HepG2 (cell line): Measurements from ENCODE around the gene GSTM1. TPM values are rescaled to one million over a fixed set of nuclear protein-coding genes. Genes with fewer than 3 reads are reported as not detected.

ENCODE experiments used
- CREB3 ChIP-seq: sonication (generic); formaldehyde crosslinking; IDR thresholded peaks from 2 replicates; pipeline ENCODE4 v1.5.0; 2020; ENCODE audit warnings: missing genetic modification reagents
- DNMT3B ChIP-seq: conservative IDR thresholded peaks from 2 replicates; pipeline ENCODE4 v1.6.1; 2016; ENCODE audit warnings: missing biosample characterization, control low read depth
- MAZ ChIP-seq, 2 experiments: sonication (generic) in 1 of 2; formaldehyde crosslinking in 1 of 2; IDR thresholded peaks; 2 replicates each; pipeline versions ENCODE4 v1.5.0 to v1.6.1; 2012 to 2020; ENCODE audit warnings: low read depth in 2 of 2, mild to moderate bottlenecking in 2 of 2, borderline replicate concordance in 1 of 2, improper control_type of control experiment in 1 of 2, low read length in 1 of 2, missing genetic modification reagents in 1 of 2, moderate library complexity in 1 of 2
- MED8 ChIP-seq: sonication (generic); formaldehyde crosslinking; IDR thresholded peaks from 2 replicates; pipeline ENCODE4 v1.8.1; 2023; ENCODE audit warnings: mild to moderate bottlenecking, missing genetic modification reagents; ENCODE audit not compliant: insufficient replicate concordance
- NCOR1 ChIP-seq: fragments of 200-600 bp; sonication (generic); IDR thresholded peaks from 2 replicates; pipeline ENCODE4 v1.7.0; 2017; ENCODE audit warnings: antibody characterized with exemption, low read length, borderline replicate concordance
- NFYC ChIP-seq: IDR thresholded peaks from 2 replicates; pipeline ENCODE4 v1.6.1; 2016; ENCODE audit warnings: missing genetic modification reagents, missing compliant biosample characterization
- NONO ChIP-seq, 2 experiments: fragments of 450-650 bp in 1 of 2; sonication (generic) in 1 of 2; formaldehyde crosslinking in 1 of 2; IDR thresholded peaks in 1 of 2; conservative IDR thresholded peaks in 1 of 2; 2 replicates each; pipeline versions ENCODE4 v1.6.1 to v1.8.0; 2017 to 2022; ENCODE audit warnings: mild to moderate bottlenecking in 1 of 2, missing genetic modification reagents in 1 of 2, moderate library complexity in 1 of 2
- NR2C2 ChIP-seq: sonication (generic); formaldehyde crosslinking; IDR thresholded peaks from 2 replicates; pipeline ENCODE4 v1.4.0; 2020; ENCODE audit warnings: missing genetic modification reagents, mild to moderate bottlenecking, moderate library complexity, borderline replicate concordance
- RAD51 ChIP-seq: fragments of 450-650 bp; IDR thresholded peaks from 2 replicates; pipeline ENCODE4 v1.6.1; 2016; ENCODE audit warnings: borderline replicate concordance
- RBFOX2 ChIP-seq: fragments of 200-400 bp; formaldehyde crosslinking; IDR thresholded peaks from 2 replicates; pipeline ENCODE4 v1.6.1; 2017; ENCODE audit warnings: low read depth, mild to moderate bottlenecking, low read length
- YEATS2 ChIP-seq: sonication (generic); formaldehyde crosslinking; IDR thresholded peaks from 2 replicates; pipeline ENCODE4 v1.4.0; 2020; ENCODE audit warnings: missing genetic modification reagents, borderline replicate concordance
- ZBTB33 ChIP-seq: sonication (generic); formaldehyde crosslinking; IDR thresholded peaks from 2 replicates; pipeline ENCODE4 v1.4.0; 2020; ENCODE audit warnings: missing genetic modification reagents
- ZNF234 ChIP-seq: sonication (generic); formaldehyde crosslinking; conservative IDR thresholded peaks from 2 replicates; pipeline ENCODE4 v1.5.1; 2020; ENCODE audit warnings: mild to moderate bottlenecking, missing genetic modification reagents
- ZNF768 ChIP-seq: sonication (generic); formaldehyde crosslinking; IDR thresholded peaks from 2 replicates; pipeline ENCODE4 v1.4.0; 2020; ENCODE audit warnings: missing genetic modification reagents
- ZNF800 ChIP-seq: sonication (generic); formaldehyde crosslinking; IDR thresholded peaks from 2 replicates; pipeline ENCODE4 v1.4.0; 2020; ENCODE audit warnings: missing genetic modification reagents
- ZNF850 ChIP-seq: sonication (generic); formaldehyde crosslinking; conservative IDR thresholded peaks from 2 replicates; pipeline ENCODE4 v1.9.0; 2021; ENCODE audit warnings: mild to moderate bottlenecking, missing genetic modification reagents
- polyA plus RNA-seq, 8 experiments: library from polyadenylated mRNA; depleted of rRNA in 3 of 8; stranded (reverse) in 7 of 8; unstranded in 1 of 8; fragments of >200 nt; fragmentation: Illumina TruSeq in 4 of 8; extraction: Trizol in 4 of 8; gene quantifications; 2 replicates each; pipeline versions ENCODE4 v1.2.1 to v1.2.3, GENCODE V29; 2011 to 2016; ENCODE audit warnings: low read depth in 4 of 8, missing spikeins in 1 of 8, mixed read lengths in 1 of 8; ENCODE audit not compliant: insufficient read depth in 1 of 8
- total RNA-seq, 5 experiments: library from RNA; depleted of rRNA; stranded (reverse); fragments of >200 nt; fragmentation: Illumina TruSeq; extraction: Trizol; gene quantifications; 2 replicates each; pipeline ENCODE4 v1.2.3, GENCODE V29; 2016; ENCODE audit warnings: low read depth in 1 of 5
- TF ChIP-seq, protein P1 (sequence below): sonication (generic); formaldehyde crosslinking; conservative IDR thresholded peaks from 2 replicates; pipeline ENCODE4 v1.4.0; 2020; ENCODE audit warnings: missing genetic modification reagents
- TF ChIP-seq, protein P2 (sequence below): sonication (generic); formaldehyde crosslinking; IDR thresholded peaks from 2 replicates; pipeline ENCODE4 v1.5.0; 2020; ENCODE audit warnings: mild to moderate bottlenecking, missing genetic modification reagents, moderate library complexity

GSTM1 gene
- total and polyA plus RNA-seq, 2 of the 13 experiments (the other 11 are each of a cell fraction or from before 2014, with no cell fraction given) = 0.42 TPM; not detected in 1

DNA sequence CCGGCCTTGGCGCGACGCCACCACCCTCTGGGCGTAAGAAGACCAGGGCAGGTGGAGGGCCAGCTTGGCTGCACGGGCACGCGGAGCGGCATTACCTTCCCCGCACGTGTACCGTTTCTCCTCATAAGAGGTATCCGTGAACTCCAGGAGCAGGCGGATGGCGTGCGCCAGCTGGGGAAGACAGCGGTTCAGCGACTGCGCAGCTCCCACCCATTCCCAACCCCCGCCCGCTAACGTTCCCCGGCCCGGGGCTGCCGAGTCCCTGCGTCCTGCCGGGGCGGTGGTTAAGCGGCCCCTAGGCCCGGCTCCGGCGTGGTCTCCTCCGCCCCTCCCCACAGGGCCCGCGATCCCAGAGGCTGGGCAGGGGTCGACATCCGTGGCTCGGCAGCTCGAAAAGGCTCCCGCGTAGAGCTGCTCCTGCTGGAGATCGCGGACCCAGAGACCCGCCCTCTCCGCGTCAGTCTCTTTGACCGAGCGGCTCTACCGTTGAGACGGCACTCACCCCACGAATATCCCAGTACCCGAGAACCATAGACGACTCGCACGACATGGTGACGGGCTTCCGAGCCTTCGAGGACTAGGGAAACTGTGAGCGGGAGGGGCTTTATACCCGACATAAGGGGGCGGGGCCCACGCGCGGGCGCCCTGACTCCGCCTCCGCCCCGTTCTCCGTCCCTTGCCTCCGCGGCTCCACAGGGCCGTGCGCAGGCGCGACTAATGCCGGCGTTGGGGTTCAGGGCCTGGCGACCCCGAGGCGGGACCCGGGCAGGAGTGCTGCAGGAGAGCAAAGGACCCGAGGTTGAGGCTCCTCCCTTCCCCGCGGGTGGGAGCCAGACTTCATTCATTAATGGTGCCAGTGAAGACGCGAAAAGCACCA, 52.4 kb downstream of the GSTM1 start (continued):
- no peak for TF ChIP-seq CREB3 (CRISPR knock-in tag)
- TF ChIP-seq ZNF768 = 0 out of 2 replicates have a peak, but pooled peaks have one; percentile 11
- TF ChIP-seq DNMT3B (CRISPR knock-in tag) = no peak; the same call in 1 of the 2 replicates
- TF ChIP-seq, protein P1, sequence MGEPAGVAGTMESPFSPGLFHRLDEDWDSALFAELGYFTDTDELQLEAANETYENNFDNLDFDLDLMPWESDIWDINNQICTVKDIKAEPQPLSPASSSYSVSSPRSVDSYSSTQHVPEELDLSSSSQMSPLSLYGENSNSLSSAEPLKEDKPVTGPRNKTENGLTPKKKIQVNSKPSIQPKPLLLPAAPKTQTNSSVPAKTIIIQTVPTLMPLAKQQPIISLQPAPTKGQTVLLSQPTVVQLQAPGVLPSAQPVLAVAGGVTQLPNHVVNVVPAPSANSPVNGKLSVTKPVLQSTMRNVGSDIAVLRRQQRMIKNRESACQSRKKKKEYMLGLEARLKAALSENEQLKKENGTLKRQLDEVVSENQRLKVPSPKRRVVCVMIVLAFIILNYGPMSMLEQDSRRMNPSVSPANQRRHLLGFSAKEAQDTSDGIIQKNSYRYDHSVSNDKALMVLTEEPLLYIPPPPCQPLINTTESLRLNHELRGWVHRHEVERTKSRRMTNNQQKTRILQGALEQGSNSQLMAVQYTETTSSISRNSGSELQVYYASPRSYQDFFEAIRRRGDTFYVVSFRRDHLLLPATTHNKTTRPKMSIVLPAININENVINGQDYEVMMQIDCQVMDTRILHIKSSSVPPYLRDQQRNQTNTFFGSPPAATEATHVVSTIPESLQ (CRISPR knock-in tag) = no peak
- TF ChIP-seq ZNF800 = no peak; the same call in 1 of the 2 replicates
- no peak for TF ChIP-seq ZBTB33 (CRISPR knock-in tag)
- TF ChIP-seq NR2C2 = no peak
- TF ChIP-seq NONO (IDR thresholded peaks at IDR 0.05) = no peak
- peak; percentile 14; the same call in 1 of the 2 replicates for TF ChIP-seq NONO (CRISPR knock-in tag; conservative IDR thresholded peaks at IDR 0.05)
- TF ChIP-seq YEATS2 = no peak
- TF ChIP-seq RBFOX2 = peak; percentile 74
- TF ChIP-seq, protein P2, sequence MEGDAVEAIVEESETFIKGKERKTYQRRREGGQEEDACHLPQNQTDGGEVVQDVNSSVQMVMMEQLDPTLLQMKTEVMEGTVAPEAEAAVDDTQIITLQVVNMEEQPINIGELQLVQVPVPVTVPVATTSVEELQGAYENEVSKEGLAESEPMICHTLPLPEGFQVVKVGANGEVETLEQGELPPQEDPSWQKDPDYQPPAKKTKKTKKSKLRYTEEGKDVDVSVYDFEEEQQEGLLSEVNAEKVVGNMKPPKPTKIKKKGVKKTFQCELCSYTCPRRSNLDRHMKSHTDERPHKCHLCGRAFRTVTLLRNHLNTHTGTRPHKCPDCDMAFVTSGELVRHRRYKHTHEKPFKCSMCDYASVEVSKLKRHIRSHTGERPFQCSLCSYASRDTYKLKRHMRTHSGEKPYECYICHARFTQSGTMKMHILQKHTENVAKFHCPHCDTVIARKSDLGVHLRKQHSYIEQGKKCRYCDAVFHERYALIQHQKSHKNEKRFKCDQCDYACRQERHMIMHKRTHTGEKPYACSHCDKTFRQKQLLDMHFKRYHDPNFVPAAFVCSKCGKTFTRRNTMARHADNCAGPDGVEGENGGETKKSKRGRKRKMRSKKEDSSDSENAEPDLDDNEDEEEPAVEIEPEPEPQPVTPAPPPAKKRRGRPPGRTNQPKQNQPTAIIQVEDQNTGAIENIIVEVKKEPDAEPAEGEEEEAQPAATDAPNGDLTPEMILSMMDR = peak; percentile 15; the same call in 1 of the 2 replicates
- no peak for TF ChIP-seq MED8 (CRISPR knock-in tag)
- TF ChIP-seq RAD51 = no peak
- no peak for TF ChIP-seq ZNF234
- no peak for TF ChIP-seq NCOR1
- TF ChIP-seq MAZ (IDR thresholded peaks at IDR 0.05; ENCODE audit: borderline replicate concordance, low read depth, low read length) = peak; percentile 89
- peak; percentile 94 for TF ChIP-seq MAZ (CRISPR knock-in tag; IDR thresholded peaks at IDR 0.05; ENCODE audit: low read depth)
- no peak for TF ChIP-seq NFYC (CRISPR knock-in tag)
- TF ChIP-seq ZNF850 (CRISPR knock-in tag) = no peak
